DMS79 treated with DMSO at 0.1 percent for 48 hours (cell line): ENCODE data around the gene PDGFRA.

Experiments
- DNase-seq: peaks from one replicate; lab custom pipeline; 2025; lab: John Stamatoyannopoulos, UW

PDGFRA gene

DNA sequence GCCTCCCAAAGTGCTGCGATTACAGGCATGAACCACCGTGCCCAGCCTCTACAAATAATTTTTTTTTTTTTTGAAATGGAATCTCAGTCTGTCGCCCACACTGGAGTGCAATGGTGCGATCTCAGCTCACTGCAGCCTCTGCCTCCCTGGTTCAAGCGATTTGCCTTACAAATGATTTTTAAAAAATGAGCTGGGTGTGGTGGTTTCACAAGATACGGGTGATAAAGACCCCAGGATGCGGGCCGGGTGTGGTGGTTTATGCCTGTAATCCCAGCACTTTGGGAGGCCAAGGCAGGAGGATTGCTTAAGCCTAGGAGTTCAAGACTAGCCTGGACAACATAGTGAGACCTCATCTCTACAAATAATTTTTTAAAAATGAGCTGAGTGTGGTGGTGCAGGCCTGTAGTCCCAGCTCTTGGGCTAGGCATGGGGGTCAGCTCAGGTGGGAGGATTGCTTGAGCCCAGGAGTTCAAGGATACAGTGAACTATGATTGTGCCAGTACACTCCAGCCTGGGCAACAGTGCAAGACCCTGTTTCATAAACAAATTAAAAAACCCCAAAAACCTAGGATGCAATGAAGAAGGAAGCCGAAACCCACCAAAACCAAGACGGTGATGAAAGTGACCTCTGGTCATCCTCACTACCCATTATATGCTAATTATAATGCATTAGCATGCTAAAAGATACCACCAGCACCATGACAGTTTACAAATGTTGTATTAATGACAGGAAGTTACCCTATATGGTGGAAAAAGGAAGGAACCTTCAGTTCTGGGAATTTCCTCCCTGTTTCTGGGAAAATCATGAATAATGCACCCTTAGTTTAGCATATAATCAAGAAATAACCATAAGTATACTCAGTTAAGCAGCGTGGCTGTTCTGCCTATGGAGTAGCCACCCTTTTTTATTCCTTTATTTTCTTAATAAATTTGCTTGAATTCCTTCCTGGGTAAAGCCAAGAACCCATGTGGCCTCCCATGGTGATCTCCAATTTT is 27.7 kb downstream of the PDGFRA start:
- DNase-seq = no peak

DNA sequence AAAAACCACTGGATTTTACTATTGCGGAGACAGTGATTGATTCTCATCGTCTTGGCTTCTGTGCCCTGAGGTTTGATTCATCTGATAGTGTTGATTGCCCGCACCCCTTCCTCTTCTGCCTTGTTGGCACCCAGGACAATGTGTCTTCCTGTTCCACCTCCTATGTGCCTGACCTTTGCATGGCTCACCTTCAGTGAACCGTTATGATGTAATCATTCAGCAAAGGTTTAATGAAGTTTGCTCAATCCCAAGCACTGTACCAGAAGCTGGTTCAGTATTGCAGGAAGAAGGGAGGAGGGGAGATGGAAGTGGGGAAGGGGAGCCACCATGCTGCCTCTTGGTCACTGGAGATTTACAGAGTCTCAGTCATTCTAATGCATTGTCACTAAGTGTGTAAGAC is 36.3 kb downstream of the PDGFRA start:
- DNase-seq = no peak

DNA sequence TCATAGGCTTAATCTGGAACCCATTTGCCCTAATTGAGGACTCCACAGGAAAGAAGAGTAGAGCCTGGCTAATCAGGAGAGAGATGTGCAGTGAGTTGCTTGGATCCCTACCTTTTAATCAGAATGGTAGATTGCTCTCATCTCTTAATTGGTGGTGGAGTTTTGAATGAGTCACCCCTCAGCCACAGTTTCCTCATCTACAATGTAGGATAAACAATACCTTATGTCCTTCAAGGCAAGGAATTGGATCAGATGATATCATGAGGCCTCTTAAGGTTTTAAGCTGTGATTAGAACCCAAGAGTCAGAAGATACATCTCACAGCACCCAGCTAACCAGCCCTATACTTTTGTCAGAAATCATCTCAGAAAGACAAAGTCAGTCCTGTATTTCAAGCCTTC is 39.1 kb downstream of the PDGFRA start:
- DNase-seq = no peak

DNA sequence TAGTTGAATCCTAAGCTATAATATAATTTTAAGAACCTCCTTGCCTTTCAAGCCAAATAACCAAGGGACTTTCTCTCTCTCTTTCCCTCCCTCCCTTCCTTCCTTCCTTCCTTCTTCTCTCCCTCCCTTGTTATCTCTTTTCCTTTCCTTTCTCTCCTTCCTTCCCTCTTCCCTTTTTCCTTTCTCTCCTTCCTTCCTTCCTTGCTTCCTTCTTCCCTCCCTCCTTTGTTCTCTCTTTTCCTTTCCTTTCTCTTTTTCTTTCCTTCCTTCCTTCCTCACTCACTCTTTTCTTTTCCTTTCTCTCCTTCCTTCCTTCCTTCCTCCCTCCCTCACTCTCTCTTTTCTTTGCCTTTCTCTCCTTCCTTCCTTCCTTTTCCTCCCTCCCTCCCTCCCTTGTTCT is 42.4 kb downstream of the PDGFRA start:
- DNase-seq = no peak

DNA sequence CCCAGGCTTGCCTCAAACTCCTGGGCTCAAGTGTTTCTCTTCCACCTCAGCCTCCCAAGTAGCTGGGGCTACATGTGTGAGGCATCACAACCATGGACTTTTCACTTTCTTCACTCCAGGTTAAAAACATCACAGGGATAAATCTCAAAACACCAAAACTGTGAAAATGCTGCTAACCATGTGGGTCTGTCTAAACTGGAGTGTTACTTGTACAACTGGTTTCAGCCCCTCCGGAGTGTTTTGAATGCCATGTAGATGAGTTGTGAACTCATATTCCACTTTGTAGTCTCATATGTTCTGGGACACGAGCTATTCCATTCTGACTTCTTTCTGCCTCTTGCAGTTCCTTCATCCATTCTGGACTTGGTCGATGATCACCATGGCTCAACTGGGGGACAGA is 43.0 kb downstream of the PDGFRA start:
- no peak for DNase-seq

DNA sequence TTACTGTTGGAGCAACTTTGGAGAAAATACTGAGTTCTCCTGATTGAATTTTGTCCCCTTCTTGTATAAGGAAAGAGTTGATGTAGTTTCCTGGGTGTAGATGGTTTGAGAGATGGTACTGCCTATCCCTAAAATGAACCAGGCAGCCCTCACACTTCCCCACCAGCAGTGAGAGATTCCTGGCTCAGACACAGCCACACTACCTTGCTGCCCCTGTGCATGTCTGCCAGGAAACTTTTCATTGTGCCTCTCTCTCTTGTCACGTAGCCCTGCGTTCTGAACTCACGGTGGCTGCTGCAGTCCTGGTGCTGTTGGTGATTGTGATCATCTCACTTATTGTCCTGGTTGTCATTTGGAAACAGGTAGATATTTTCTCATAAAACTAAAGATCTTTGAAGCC is 45.2 kb downstream of the PDGFRA start:
- DNase-seq = no peak

DNA sequence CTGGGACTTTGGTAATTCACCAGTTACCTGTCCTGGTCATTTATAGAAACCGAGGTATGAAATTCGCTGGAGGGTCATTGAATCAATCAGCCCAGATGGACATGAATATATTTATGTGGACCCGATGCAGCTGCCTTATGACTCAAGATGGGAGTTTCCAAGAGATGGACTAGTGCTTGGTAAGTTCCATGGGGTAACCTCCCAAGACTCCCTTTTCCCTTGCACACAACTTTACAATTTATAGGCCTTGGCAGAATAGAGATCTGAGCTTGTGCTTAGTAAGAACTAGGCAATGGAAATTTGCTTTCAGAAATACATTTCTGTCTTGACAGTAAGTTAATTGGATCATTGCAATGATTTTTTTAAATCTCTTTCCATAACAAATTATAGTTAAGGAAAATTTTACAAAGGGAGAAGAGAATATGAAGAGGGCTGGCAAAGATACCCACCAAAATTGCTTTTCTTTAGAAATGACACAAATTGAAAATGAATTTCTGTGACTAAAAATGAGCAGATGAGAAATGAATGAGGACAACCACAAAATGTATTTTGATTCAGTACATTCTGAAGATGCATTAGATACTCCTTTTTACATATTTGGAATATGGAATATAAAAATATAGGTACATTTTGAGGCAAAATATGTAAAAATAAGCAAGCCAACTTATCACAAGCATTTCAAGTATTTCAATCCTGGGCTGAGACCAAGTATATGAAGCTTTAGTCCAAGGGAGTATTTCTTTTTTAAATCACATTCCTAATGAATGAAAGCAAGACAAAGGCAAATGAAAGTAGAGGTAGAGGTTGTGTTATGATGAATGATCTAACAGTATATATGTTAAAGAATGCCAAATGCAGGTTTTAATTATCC is 45.9 kb downstream of the PDGFRA start:
- no peak for DNase-seq

DNA sequence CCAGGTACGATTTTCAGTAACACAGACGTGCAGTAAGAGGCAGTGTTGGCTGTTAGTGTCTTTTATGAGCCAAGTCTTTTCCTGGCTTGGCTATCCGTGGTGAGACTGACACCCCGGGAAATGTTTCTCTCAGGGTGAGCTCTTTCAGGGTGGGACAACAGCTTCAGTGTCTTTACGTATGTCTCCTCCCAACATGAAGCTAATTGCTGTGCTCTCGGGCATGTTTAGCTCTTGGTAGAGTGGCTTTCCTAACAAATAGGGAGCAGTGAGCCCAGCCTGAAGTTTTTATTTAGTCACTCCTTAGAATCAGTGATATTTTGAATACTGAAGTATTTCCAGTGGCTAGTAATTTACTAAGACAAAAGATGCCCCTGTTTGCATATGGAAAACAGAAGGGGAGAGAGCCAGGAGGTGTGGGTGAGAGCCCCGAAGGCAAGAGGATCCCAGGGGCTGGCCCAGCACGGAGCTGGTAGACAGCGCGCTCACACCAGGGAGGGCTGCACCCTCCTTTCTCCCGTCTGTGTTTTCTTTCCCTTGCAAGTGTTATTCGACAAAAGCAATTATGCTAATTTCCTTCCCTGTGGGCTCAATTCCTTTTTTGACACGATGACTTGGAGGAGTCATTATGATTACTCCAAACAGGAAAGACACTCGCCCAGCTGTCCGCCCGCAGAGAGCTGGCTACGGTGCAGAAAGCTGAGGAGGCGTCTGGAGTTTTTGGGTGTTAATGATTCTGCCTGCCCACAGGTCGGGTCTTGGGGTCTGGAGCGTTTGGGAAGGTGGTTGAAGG is 47.7 kb downstream of the PDGFRA start:
- DNase-seq = no peak

DNA sequence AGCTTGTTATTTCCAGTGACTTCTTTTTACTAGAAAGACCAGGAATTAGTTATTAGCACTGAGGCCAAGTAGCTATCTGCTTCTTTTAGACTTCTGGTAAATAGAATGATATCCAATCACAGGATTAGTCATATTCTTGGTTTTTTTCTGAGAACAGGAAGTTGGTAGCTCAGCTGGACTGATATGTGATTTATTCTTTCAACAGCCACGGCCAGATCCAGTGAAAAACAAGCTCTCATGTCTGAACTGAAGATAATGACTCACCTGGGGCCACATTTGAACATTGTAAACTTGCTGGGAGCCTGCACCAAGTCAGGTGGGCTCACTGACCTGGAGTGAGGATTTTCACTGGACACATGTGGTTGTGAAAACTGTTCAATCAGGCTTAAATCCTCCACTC is 48.6 kb downstream of the PDGFRA start:
- DNase-seq = peak; percentile 2

DNA sequence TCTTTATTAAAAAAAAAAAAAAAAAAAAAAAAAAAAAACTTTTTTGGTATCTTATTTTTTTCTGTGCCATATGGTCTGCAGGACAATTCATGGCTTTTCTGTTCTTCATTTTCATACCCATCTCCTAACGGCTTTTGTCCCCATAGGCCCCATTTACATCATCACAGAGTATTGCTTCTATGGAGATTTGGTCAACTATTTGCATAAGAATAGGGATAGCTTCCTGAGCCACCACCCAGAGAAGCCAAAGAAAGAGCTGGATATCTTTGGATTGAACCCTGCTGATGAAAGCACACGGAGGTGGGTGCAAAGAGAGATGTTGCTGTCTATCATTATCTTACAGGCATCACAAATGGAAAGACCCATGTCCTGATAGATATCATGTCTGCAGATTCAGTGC is 49.1 kb downstream of the PDGFRA start:
- no peak for DNase-seq

DNA sequence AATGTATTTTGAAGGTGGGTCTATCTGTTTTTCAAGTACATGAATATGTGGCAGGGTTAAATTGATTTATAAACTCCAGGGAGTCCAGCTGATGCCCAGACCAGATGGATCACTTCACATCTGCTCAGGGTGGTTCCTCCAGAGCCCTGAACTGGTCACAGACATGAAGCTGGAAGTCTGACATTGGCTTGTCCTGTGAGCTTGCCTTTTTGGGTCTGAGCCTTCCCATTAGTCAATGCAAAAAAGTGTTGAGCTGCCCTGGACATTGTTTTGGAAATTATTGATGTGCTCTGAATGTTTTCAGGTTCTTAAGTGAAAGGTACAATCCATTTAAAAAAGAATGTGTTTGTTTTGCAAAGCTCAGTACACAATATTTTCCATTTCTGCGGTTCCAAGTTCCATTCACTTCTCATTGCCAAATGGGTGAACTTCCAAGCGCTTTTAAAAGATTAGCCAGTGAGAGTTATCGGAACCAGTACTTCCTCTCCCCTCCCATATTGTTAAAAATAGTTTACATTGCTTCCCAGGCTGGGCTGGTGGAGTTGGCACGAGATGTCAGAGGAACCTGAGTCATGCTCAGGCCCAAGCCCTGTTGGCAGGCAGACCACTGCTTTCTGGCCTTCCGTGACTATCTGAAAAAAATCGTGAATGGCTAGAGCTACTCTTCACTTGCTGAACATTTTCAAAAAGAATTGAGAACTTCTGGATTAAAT is 52.1 kb downstream of the PDGFRA start:
- DNase-seq = no peak

DNA sequence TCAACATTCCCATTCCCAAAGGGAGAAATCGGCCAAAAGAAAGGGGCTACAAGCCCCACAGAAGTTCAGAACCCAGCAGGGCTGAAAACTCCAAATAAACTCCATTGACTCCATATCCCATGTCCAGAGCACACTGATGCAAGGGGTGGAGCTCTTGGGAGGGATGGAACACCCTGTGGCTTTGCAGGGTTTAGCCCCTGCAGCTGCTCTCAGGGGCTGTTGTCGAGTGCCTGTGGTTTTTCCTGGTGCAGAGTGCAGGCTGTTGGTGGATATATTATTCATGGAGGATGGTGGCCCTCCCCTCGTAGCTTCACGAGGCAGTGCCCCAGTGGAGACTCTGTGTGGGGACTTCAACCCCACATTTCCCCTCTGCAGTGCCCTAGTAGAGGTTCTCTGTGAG is 53.7 kb downstream of the PDGFRA start:
- no peak for DNase-seq

DNA sequence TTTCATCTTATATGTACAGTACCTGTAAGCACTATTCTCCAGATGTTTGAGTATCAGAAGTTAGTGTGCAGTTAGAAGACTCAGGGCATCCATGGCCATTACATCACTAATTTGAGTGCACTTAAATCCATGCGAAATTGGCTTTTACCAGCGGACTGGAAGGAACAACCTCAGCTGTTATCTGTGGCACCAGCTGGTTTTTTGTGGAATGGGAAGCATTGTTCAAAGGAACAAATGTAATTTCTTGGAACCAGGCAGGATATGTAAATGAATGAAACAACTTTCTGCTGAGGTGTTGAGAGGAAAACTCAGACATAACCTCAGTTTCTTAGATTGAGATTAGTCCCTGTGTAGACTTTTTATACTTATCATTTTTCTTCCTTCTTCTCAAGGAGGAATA is 60.2 kb downstream of the PDGFRA start:
- DNase-seq = no peak

DNA sequence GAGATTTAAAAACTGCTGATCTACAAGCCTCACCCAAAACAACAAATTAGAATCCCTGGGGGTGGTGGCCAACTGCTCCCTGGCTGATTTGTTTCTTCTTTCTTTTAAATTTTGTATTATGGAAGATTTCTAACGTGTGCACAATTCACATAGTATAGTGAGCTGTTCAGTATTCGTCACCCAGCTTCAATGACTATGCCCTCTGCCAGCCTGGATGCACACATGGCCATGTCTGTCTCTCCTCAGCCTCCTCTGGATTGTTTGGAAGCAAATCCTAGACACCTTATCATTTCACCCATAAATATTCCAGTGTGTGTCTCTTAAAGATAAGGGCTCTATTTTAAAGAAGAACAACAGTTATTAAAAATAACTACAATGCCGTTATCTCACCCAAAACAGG is 61.9 kb downstream of the PDGFRA start:
- no peak for DNase-seq

DNA sequence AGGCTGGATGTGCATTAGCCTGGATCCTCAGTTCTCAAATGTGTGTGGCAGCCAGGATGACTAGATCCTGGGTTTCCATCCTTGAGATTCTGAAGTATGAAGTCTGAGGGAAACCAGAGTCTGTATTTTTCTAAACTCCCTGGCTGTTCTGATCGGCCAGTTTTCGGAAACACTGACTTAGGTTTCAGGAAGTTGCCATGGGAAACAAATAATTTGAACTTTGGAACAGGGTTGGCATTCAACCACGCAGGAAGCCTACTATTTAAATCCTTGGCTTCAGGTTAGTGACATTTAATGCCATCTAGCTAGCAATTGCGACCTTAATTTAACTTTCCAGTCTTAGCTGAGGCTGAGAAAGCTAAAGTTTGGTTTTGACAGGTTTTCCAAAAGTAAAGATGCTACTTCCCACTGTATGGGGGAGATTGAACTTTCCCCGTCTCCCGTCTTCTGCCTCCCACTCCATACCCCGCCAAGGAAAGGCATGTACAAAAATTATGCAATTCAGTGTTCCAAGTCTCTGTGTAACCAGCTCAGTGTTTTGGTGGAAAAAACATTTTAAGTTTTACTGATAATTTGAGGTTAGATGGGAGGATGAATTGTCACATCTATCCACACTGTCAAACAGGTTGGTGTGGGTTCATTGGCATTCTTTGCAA is 67.6 kb downstream of the PDGFRA start:
- no peak for DNase-seq

DNA sequence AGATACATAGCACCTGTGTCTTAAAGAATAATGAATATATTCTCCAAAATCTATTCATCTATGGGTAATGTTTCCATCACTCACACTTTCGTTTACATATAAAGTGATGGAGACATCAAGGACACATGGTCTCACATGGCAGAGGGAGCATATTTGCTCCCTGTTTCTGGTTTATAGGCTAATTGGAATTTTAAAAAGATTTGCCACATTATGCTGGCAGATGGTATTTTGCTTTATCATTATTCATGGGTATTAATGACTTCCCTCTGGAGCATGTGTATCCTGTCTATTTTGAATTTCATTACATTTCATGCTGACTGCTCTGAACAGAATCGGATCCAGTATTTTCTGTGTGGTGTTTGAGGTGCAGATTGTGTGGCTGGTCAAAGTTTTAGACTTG is 79.0 kb downstream of the PDGFRA start:
- DNase-seq = no peak

DNA sequence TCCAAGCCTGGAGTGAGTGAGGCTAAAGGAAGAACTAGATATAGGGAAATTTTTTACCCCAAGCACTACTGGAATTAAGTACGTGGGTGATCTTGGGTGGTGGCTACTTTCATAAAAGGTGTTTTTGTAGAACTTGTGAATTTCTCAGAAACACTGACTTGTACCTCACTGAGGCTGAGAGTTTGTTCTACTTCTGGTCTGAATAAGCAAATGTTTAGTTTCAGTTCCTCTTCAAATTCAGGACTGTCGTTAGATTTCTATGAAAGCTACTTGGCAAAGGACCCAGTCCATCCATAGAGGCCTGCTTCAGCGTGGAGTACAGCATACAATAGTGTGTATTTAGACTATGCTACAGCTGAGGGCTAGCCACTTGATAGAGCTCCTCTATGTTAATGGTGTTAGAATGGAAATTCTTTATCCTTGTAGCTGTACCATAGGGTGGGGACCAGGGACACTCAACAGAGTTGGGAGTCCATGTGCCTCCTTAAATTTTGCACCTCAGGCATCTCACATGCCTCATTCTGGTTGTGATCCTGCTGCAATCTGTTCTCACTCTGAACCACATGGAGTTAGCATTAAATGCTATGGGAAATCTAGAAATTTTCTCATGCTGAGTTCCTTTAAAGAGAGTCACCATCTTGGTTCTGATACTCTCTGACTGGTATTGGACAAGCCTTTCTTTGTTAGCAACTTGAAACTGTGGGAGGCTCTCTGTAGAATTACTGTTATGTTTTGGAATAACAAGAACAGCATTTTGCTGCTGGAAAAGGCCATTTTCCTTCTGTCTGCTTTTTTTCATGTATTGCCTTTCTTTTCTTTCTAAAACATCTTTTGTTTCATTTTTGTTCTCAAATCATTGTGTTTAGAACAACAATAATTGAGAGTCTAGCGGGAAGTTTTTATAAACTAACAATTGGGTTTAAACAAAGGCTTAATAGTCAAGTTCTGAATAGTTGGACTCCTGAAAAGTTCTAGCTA is 86.8 kb downstream of the PDGFRA start:
- DNase-seq = no peak

DNA sequence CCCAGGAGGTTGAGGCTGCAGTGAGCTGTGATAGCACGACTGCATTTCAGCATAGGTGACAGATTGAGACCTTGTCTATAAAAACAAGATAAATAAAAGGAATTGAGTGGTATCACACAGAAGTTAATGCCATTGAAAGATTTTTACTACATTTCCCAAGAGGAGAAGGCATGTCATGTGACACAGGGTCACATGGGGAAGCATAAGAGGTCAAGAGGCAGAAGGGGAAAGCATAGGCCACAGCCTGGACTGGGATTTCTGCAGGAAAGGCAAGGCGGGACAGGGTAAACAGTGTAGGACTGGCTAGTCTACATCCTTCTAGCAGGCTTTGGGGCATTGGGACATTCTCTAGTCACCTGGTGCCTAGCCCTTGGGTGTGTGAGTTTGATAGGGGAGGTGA is 88.6 kb downstream of the PDGFRA start:
- no peak for DNase-seq

DNA sequence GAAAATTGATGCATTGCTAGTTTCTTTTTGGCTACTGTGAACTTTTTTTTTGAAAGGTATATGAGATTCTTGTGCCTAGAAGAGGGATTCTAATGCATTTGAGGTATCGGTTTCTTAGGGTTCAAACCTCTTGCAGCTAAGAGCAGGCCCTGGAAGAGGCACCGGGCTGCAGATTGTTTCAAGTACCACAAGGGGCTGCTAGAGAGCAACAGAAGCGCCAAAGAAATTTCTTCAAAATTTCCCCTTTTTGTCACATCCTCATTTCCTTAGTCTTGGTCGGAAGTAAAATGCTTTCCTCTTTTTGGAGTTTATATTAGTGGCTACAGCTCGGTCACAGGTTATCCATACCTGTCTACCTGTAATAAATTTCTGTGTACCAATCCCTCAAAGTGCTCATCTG is 89.8 kb downstream of the PDGFRA start:
- no peak for DNase-seq
